Mesenchymal stem cell (in vitro differentiated cells and primary cell): ENCODE results near the gene TBC1D17.

Experiments used
- DNase-seq: peaks from one replicate; pipeline ENCODE4 v3.0.0-alpha.2; 2013
- H2AFZ ChIP-seq: one replicate; pipeline ENCODE4 v1.6.1; 2013; ENCODE audit warnings: low read depth, mild to moderate bottlenecking, control low read depth, inconsistent platforms, low read length, moderate library complexity
- H2AK5ac ChIP-seq: 2 replicates; pipeline ENCODE4 v1.6.1; 2013; ENCODE audit warnings: low read length, moderate library complexity, mild to moderate bottlenecking, inconsistent platforms; ENCODE audit not compliant: severe bottlenecking
- H2BK120ac ChIP-seq: one replicate; pipeline ENCODE4 v1.6.1; 2013; ENCODE audit warnings: low read depth, mild to moderate bottlenecking, inconsistent platforms, low read length, moderate library complexity
- H2BK12ac ChIP-seq, 2 experiments: one replicate each; pipeline ENCODE4 v1.6.1; 2013; ENCODE audit warnings: inconsistent platforms in 2 of 2, low read length in 2 of 2, mild to moderate bottlenecking in 2 of 2, moderate library complexity in 2 of 2, control low read depth in 1 of 2
- H2BK15ac ChIP-seq: one replicate; pipeline ENCODE4 v1.6.1; 2013; ENCODE audit warnings: mild to moderate bottlenecking, low read depth, inconsistent platforms; ENCODE audit not compliant: poor library complexity, severe bottlenecking
- H2BK5ac ChIP-seq: 2 replicates; pipeline ENCODE4 v1.6.1; 2013; ENCODE audit warnings: low read depth, mild to moderate bottlenecking, low read length, control low read depth, inconsistent platforms; ENCODE audit not compliant: poor library complexity, severe bottlenecking
- H3K14ac ChIP-seq, 2 experiments: one replicate each; pipeline ENCODE4 v1.6.1; 2013; ENCODE audit warnings: inconsistent platforms in 2 of 2, low read length in 2 of 2, control low read depth in 1 of 2, mild to moderate bottlenecking in 1 of 2, moderate library complexity in 1 of 2
- H3K18ac ChIP-seq, 2 experiments: one replicate each; pipeline ENCODE4 v1.6.1; 2013; ENCODE audit warnings: inconsistent platforms in 2 of 2, low read length in 2 of 2, control low read depth in 1 of 2, low read depth in 1 of 2, mild to moderate bottlenecking in 1 of 2
- H3K23ac ChIP-seq, 2 experiments: one replicate each; pipeline ENCODE4 v1.6.1; 2013; ENCODE audit warnings: inconsistent platforms in 2 of 2, low read length in 2 of 2, mild to moderate bottlenecking in 2 of 2, moderate library complexity in 2 of 2, control low read depth in 1 of 2
- H3K27ac ChIP-seq: 2 replicates; pipeline ENCODE4 v1.5.1; 2013; ENCODE audit warnings: mild to moderate bottlenecking, moderate library complexity, low read length, control low read depth, inconsistent platforms; ENCODE audit not compliant: poor library complexity, severe bottlenecking
- H3K27me3 ChIP-seq, 2 experiments: 2 replicates each; pipeline versions ENCODE4 v1.6.1 to v1.7.0; 2013; ENCODE audit warnings: low read length in 2 of 2, mild to moderate bottlenecking in 2 of 2, moderate library complexity in 2 of 2, control low read depth in 1 of 2, inconsistent platforms in 1 of 2; ENCODE audit not compliant: control insufficient read depth in 1 of 2, insufficient read depth in 1 of 2
- H3K36me3 ChIP-seq, 2 experiments: 2 replicates each; pipeline versions ENCODE4 v1.6.1 to v1.7.0; 2013; ENCODE audit warnings: low read length in 2 of 2, control low read depth in 1 of 2, inconsistent platforms in 1 of 2, low read depth in 1 of 2, mild to moderate bottlenecking in 1 of 2; ENCODE audit not compliant: insufficient read depth in 2 of 2, control insufficient read depth in 1 of 2
- H3K4ac ChIP-seq, 2 experiments: one replicate each; pipeline ENCODE4 v1.6.1; 2013; ENCODE audit warnings: inconsistent platforms in 2 of 2, low read length in 2 of 2, mild to moderate bottlenecking in 2 of 2, moderate library complexity in 2 of 2, control low read depth in 1 of 2, low read depth in 1 of 2
- H3K4me1 ChIP-seq: 2 replicates; pipeline ENCODE4 v1.6.1; 2013; ENCODE audit warnings: low read depth, low read length, control low read depth; ENCODE audit not compliant: control insufficient read depth, insufficient read depth
- H3K4me2 ChIP-seq: 2 replicates; pipeline ENCODE4 v1.6.1; 2013; ENCODE audit warnings: low read length, mild to moderate bottlenecking, inconsistent platforms; ENCODE audit not compliant: poor library complexity, severe bottlenecking
- H3K4me3 ChIP-seq, 2 experiments: 2 replicates each; pipeline versions ENCODE4 v1.5.1 to v1.7.0; 2013; ENCODE audit warnings: low read length in 2 of 2, mild to moderate bottlenecking in 2 of 2, control low read depth in 1 of 2, low read depth in 1 of 2; ENCODE audit not compliant: insufficient read depth in 1 of 2
- H3K79me1 ChIP-seq: replicated peaks from 2 replicates; pipeline ENCODE4 v1.6.1; 2013; ENCODE audit warnings: mild to moderate bottlenecking, control low read depth, low read length, inconsistent platforms; ENCODE audit not compliant: poor library complexity, severe bottlenecking
- H3K9ac ChIP-seq: 2 replicates; pipeline ENCODE4 v1.7.0; 2013; ENCODE audit warnings: mild to moderate bottlenecking, low read length, moderate library complexity
- H3K9me3 ChIP-seq: 2 replicates; pipeline ENCODE4 v1.7.0; 2013; ENCODE audit warnings: mild to moderate bottlenecking, low read length; ENCODE audit not compliant: control insufficient read depth
- H4K8ac ChIP-seq: one replicate; pipeline ENCODE4 v1.6.1; 2013; ENCODE audit warnings: inconsistent platforms, mild to moderate bottlenecking, low read length, moderate library complexity
- H4K91ac ChIP-seq: one replicate; pipeline ENCODE4 v1.6.1; 2013; ENCODE audit warnings: mild to moderate bottlenecking, low read length, inconsistent platforms
- WGBS: methylation state at CpG from one replicate; pipeline ENCODE4 v1.1.7; 2013; ENCODE audit warnings: mixed read lengths; 5-methylcytosine and 5-hydroxymethylcytosine counted together

Gene TBC1D17

GRCh38 chr19:49918089-49918488, 40.6 kb downstream of the TBC1D17 start:
- Histone ChIP-seq H3K9me3 (no peaks in the 10 kb centered on the region), H2BK5ac (no peak overlapping the region), H3K36me3 (peaks cover 63 to 71% of the 10 kb centered on the region in 2 experiments), H3K18ac (no peak overlapping the region), H2BK12ac (no peak overlapping the region), H2BK120ac (no peak overlapping the region), H4K8ac (no peak overlapping the region), H2AK5ac (no peak overlapping the region), H3K4me3 (no peak overlapping the region), H2AFZ (no peak overlapping the region), H4K91ac (no peak overlapping the region), H3K14ac (no peak overlapping the region), H3K27me3 (no peaks in the 10 kb centered on the region), H3K27ac (no peak overlapping the region), H3K79me1 (peaks cover 37% of the 10 kb centered on the region), H2BK15ac (no peak overlapping the region), H3K4me2 (no peak overlapping the region), H3K9ac (no peak overlapping the region), H3K23ac (no peak overlapping the region), H3K4ac (no peak overlapping the region), H3K4me1 (peaks cover 19% of the 10 kb centered on the region)
- WGBS: 100% methylated on average over 6 of the region's 8 CpGs
- DNase-seq: no peak

- Histone ChIP-seq H3K36me3 (peaks cover 62 to 66% of the 10 kb centered on the region in 2 experiments), H3K27ac (no peak overlapping the region), H3K18ac (no peak overlapping the region), H2BK12ac (no peak overlapping the region), H3K23ac (no peak overlapping the region), H3K9me3 (no peaks in the 10 kb centered on the region), H3K14ac (no peak overlapping the region), H3K4me3 (no peak overlapping the region), H3K4me2 (no peak overlapping the region), H2BK5ac (no peak overlapping the region), H2AFZ (no peak overlapping the region), H3K27me3 (no peaks in the 10 kb centered on the region), H2AK5ac (no peak overlapping the region), H2BK15ac (no peak overlapping the region), H4K8ac (no peak overlapping the region), H3K9ac (no peak overlapping the region), H3K79me1 (peaks cover 23% of the 10 kb centered on the region), H3K4me1 (peaks cover 21% of the 10 kb centered on the region), H4K91ac (no peak overlapping the region), H2BK120ac (no peak overlapping the region), H3K4ac (no peak overlapping the region)
- WGBS: 94% methylated on average over 21 of the region's 24 CpGs
- no peak for DNase-seq
These were observed 43.3 kb downstream of the TBC1D17 start for GRCh38 chr19:49920624-49921363.

- peak overlapping the region in 1 of 2 experiments; percentile 48 for H3K18ac ChIP-seq
- no peak overlapping the region for H3K4me3 ChIP-seq
- peak overlapping the region; percentile 29 for H4K8ac ChIP-seq
- no peak overlapping the region for H3K4me2 ChIP-seq
- no peak overlapping the region for H3K27ac ChIP-seq
- H4K91ac ChIP-seq: no peak overlapping the region
- no peak overlapping the region for H3K14ac ChIP-seq
- no peak overlapping the region for H2BK120ac ChIP-seq
- no peak overlapping the region for H2AK5ac ChIP-seq
- H2BK5ac ChIP-seq: no peak overlapping the region
- H3K36me3 ChIP-seq: peaks cover 62 to 64% of the 10 kb centered on the region in 2 experiments
- H3K4ac ChIP-seq: peak overlapping the region in 1 of 2 experiments; percentile 40
- peak overlapping the region; percentile 50 for H3K9ac ChIP-seq
- peaks cover 19% of the 10 kb centered on the region for H3K79me1 ChIP-seq
- no peak overlapping the region for H2BK12ac ChIP-seq
- no peaks in the 10 kb centered on the region for H3K9me3 ChIP-seq
- H2AFZ ChIP-seq: no peak overlapping the region
- 81% methylated on average over 21 of the region's 22 CpGs for WGBS
- DNase-seq: peak; percentile 86
- H3K23ac ChIP-seq: peak overlapping the region in 1 of 2 experiments; percentile 30
- H2BK15ac ChIP-seq: no peak overlapping the region
- H3K27me3 ChIP-seq: no peaks in the 10 kb centered on the region
- peaks cover 23% of the 10 kb centered on the region for H3K4me1 ChIP-seq
These were observed 44.6 kb downstream of the TBC1D17 start for GRCh38 chr19:49921871-49922795.
